ENCODE results near the gene C15orf39. TPM values are rescaled to one million over a fixed set of nuclear protein-coding genes. Genes with fewer than 3 reads are reported as not detected.

C15orf39 gene
- total RNA-seq, 4 donors from 2014 or later = 10.6 to 18.3 (median 16.7) TPM

DNA sequence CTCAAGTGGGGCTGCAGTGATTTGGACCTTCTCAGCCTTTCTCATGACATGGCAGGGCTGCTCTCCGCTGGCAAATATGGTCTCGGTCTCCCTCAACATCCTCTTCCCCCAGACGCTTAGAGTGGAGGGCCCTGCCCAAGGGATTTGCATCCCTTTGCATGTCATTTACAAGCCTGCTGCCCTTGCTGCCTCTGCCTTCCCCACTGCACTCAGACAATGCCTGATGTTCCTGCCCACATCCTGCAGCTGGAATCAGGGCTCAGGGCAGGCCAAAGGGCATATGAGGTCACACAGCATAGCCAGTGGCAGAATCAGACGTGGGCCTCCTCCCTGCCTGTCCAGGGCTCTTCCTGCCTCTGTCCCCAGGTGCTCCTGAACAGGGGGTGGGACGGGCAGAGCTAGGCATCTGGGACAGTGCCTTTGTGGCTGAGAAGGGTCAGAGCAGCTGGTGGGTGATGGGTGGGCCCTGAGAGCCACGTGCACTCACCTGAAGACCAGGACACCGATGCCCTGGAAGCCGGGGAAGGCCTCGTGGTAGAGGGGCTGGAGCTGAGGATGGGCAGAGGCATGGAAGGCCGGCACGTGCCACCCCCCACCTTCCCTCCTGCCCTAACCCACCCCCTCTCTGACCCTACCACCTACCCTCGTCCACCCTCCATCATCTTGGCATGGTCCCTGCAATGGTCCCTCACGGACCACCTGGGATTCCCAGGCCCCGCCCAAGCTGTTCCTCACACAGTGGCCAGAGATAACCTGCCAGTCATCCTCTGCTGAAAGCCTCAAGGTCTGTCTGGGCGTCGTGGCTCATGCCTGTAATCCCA is 29.1 kb downstream of the C15orf39 start:
- no peaks in the 10 kb centered on the region for H3K4me1 ChIP-seq
- no peak for DNase-seq
- no peaks in the 10 kb centered on the region for H3K36me3 ChIP-seq
- H3K27ac ChIP-seq = no peak overlapping the region
- no peak overlapping the region for H3K4me3 ChIP-seq (replicated peaks in 1 of 3)
- H3K27me3 ChIP-seq = no peaks in the 10 kb centered on the region
- H3K9me3 ChIP-seq = no peaks in the 10 kb centered on the region
- 78 to 80% methylated on average over 12 of the region's 16 CpGs for WGBS, 2 donors
- intact Hi-C loops (cut with DNase I) = no loop called here
- TF ChIP-seq, protein P1, sequence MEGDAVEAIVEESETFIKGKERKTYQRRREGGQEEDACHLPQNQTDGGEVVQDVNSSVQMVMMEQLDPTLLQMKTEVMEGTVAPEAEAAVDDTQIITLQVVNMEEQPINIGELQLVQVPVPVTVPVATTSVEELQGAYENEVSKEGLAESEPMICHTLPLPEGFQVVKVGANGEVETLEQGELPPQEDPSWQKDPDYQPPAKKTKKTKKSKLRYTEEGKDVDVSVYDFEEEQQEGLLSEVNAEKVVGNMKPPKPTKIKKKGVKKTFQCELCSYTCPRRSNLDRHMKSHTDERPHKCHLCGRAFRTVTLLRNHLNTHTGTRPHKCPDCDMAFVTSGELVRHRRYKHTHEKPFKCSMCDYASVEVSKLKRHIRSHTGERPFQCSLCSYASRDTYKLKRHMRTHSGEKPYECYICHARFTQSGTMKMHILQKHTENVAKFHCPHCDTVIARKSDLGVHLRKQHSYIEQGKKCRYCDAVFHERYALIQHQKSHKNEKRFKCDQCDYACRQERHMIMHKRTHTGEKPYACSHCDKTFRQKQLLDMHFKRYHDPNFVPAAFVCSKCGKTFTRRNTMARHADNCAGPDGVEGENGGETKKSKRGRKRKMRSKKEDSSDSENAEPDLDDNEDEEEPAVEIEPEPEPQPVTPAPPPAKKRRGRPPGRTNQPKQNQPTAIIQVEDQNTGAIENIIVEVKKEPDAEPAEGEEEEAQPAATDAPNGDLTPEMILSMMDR (IDR thresholded peaks at IDR 0.05) = no peak
- no peak for TF ChIP-seq POLR2A (IDR thresholded peaks at IDR 0.05)

DNA sequence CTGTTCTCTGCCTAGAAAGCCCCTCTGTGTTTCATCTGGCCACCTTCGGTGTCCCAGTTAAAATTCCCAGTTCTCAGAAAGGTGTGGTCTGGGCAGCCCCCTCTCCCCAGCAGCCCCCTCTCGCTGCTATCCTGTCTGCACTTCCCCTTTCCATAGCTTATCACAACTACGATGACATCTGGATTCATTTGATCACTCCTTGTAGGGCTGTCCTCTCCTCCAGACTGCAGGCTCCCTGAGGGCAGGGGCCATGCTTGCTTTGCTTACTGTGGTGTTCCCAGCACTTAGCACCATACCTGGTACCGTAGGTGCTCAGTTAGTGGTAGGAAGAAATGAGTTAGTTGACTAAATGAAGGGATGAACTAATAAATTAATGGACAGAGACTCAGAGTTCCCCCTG is 30.2 kb downstream of the C15orf39 start:
- no peaks in the 10 kb centered on the region for H3K36me3 ChIP-seq
- no peaks in the 10 kb centered on the region for H3K9me3 ChIP-seq
- no peak overlapping the region for H3K4me3 ChIP-seq (replicated peaks in 1 of 3)
- H3K27me3 ChIP-seq = no peaks in the 10 kb centered on the region
- TF ChIP-seq POLR2A (IDR thresholded peaks at IDR 0.05) = no peak
- TF ChIP-seq, protein P1 (IDR thresholded peaks at IDR 0.05) = no peak
- H3K27ac ChIP-seq = no peak overlapping the region
- no peak for DNase-seq
- WGBS, 2 donors = 85 to 87% methylated on average over 4 of the region's 4 CpGs
- no peaks in the 10 kb centered on the region for H3K4me1 ChIP-seq
- intact Hi-C loops (cut with DNase I) = no loop called here

DNA sequence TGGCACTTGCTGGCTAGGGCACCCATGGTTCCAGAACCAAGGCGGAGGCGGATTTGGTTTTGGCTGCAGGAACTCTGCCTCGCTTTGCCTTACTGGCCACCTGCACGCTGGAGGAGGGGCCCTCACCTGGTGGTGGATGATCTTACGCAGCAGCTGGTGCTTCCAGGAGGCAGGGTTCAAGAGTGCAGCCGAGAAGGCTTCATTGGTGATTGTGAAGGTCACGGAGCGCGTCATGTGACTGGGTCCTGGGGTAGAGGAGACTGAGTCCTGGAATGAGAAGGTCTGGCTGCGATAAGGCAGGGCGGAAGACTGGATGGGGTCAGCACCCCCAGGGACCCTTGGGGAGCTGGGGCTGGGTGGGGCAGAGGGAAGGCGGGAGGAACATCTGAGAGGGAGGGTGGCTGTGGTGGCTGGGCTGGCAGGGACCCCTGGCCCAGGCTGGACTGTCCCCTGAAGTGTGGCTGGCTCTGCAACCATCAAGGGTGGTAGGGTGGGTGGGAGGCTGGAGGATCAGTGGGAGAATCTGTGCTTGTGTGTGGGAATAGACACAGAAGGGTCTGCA is 30.7 kb downstream of the C15orf39 start:
- Histone ChIP-seq H3K4me3 (replicated peaks in 1 of 3) (no peak overlapping the region), H3K36me3 (no peaks in the 10 kb centered on the region), H3K27me3 (no peaks in the 10 kb centered on the region), H3K9me3 (no peaks in the 10 kb centered on the region), H3K27ac (no peak overlapping the region), H3K4me1 (no peaks in the 10 kb centered on the region)
- DNase-seq = no peak
- 89 to 97% methylated on average over 12 of the region's 12 CpGs for WGBS, 2 donors
- TF ChIP-seq, protein P1 (IDR thresholded peaks at IDR 0.05) = no peak
- TF ChIP-seq POLR2A (IDR thresholded peaks at IDR 0.05) = no peak
- intact Hi-C loops (cut with DNase I) = no loop called here

DNA sequence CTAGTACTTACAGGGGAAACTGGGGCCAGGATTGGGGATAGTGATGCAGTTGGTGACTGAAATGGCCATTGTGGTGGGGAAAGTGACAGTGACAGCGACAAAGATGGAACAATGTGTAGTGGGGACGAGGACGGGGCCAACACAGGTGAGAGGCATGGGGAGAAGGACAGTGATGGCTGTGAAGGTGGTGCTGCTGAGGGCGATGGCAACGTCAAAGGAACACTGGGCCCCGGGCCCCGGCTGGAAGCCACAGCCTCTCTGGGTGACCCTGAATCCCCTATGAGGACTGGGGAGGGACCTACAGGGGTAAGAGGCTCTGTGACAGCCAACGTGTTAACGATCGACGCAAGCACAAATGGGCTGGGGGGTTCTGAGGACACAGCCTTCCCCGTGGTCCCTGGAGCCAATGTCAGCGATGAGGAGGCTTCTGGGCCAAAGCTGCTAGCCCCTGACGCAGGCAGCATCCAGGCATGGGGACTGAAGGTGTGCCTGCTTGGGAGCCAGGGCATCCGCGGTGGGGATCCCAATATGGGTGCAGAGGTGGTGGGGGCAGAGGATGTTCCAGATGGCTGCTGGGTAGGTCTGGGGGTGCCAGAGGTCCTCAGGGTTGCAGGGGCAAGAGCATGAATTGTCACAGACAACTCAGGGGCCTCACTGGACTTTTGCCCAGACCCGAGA is 31.3 kb downstream of the C15orf39 start:
- intact Hi-C loops (cut with DNase I) = no loop called here
- H3K4me3 ChIP-seq (replicated peaks in 1 of 3) = no peak overlapping the region
- H3K27me3 ChIP-seq = no peaks in the 10 kb centered on the region
- no peak for DNase-seq
- H3K36me3 ChIP-seq = no peaks in the 10 kb centered on the region
- 92 to 95% methylated on average over 17 of the region's 17 CpGs for WGBS, 2 donors
- no peaks in the 10 kb centered on the region for H3K4me1 ChIP-seq
- H3K27ac ChIP-seq = no peak overlapping the region
- TF ChIP-seq, protein P1 (IDR thresholded peaks at IDR 0.05) = no peak
- TF ChIP-seq POLR2A (IDR thresholded peaks at IDR 0.05) = no peak
- no peaks in the 10 kb centered on the region for H3K9me3 ChIP-seq
